NCI-H345 treated with DMSO at 0.1 percent for 48 hours (cell line): ENCODE results near the gene JAKMIP1.

ENCODE experiments used
- DNase-seq: peaks from one replicate; lab custom pipeline; 2025; ENCODE audit not compliant: unreplicated experiment; lab: John Stamatoyannopoulos, UW

JAKMIP1 gene

DNA sequence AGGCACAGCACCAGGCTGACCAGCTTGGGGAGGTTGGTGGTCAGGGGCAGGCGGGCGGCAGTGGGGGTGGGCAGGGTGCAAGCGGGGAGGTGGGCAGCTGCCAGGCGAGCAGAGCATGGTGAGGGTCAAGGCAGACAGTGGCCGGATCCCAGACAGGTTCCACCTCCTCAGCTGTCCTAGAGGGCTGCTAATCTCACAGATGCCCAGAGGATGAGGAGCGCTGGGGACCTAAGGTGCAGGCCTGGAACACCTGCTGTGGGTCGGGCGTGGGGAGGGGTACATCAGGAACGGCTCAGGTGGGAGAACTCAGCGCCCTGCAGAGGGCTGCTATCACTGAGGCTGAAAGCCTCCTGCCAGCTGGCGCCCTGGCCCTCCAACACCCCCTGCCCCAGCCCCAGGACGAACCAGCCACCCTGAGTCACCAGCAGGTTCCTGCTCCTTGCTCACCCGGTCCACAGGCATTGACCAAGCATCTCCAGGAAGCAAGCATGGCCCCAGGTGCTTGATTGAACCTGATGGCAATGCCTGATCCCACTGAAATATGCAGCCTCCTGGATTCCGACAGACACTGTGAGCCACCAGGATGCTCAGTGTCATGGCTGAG is 153.7 kb downstream of the JAKMIP1 start:
- DNase-seq, result no peak

DNA sequence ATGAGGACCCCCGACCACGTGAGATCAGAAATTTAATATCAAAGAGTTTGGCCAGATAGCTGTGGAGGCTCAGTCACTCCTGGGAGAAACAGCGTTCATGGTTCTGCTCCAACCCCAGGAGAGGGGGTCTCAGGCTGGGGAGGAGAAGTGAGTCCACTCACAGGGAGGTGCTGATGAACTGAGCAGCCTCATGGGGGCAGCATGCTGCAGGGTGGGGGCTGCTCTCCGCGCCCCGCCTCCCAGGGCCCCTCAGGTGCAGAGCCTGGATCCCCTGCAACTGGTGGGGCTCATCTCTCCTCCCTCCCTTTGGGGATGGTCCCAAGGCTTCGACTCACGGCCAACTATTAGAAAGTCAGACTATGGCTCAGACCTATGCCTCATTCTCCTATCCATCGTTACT is 155.5 kb downstream of the JAKMIP1 start:
- no peak for DNase-seq

DNA sequence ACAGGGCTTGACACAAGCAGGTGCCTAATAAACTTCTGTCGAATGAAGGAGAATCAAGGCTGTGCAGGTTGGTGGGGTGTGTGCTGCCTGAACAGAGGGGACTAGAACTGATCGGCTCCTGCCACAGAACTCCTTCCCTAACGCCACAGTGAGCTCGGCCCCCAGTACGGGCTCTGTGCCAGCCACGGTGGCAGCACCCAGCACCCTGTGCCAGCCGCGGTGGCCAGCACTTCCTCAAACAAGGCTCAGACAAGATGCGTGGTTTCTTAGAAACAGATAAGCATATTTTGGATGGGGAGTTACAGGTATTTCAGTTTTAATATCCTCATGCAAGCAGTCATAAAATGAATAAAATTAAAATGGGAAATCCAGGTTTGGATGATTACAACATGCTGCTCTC is 156.1 kb downstream of the JAKMIP1 start:
- DNase-seq, result no peak

DNA sequence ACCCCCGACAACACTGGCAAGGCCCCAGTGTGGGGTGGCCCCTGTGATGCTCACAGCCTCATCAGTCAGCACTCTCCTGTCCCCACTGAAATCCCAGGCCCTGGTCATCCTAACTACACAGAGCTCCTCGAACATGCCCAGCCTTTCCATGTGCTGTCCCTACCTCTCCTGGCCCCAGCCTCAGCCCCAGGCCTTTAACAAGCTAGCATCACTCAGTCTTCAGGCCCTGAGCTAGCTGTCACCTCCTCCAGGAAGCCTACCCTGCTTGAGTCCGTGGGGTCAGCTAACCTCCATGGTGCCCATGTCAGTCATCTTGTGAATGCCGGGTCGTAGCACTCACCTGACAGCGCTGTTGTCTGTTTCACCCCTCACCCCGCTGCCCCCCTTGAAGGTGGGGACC is 156.5 kb downstream of the JAKMIP1 start:
- no peak for DNase-seq

DNA sequence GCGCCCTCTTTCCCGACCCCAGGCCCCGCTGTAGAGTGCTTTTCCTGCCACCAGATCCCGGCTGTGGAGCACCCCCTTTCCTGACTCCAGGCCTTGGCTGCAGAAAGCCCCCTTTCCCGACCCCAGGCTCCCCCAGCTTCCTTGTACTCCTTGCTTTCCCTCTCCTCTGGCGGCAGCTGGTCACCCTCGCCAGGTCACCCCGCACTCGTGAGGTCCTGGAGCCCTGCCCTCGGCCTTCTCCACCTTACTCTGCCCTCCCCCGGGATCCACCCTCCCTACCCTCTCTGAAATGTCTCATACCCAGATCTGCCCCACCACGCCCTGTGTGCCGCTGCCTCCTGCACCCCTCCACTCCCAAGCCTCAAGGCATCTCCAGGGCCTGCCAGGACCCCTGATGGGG is 157.2 kb downstream of the JAKMIP1 start:
- DNase-seq, result no peak

DNA sequence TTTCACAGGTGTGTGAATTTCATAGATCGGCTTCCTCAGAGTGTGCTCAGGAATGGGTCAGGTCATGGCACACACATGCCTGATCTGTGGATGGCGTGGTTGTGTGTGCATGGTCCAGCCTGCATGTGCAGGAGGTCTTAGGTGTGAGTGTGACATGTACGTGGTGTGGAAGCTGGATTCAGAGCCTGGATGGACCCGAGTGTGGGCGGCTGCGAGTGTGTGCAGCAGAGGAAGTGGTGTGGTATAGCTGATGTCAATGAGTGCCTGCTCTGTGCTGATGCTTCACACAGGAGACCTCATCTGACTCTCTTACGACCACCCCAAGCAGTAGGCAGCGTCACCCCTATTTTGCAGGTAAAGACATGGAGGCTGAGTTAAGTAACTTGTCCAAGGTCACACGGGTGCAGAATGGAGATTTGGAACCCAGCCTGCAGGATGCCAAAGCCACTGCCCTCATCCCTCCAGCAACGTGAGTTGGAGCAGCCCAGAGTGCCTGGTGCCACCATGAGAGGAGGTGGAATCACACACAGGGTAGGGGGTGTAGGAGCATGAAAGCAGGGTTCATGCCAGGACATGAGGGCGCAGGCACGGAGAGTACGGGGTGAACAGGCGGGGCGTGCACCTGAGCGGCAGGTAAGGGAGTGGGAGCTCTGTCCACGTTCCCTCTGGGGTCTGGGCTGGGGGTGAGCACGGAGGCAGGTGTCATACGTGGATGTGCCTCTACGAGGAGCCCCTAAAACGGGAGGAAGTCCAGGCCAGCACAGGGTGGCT is 157.9 kb downstream of the JAKMIP1 start:
- no peak for DNase-seq

DNA sequence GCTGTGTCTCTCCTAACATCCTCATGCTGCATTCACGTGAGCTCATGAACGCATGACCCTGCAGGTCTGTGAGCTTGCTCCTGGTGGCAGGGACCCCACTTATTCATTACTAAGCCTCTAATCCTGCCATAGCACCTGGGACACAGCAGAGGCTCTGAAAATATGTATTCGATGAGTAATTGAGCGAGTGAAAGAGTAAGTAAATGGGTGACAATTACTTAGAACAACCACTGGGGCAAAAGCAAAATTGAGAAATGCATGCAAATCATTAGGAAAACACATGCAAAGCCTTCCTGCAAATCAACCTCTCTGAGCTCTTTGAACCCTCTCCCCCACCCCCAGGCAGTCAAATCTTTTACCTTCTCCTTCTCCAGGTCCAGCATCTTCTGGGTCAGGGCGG is 158.5 kb downstream of the JAKMIP1 start:
- no peak for DNase-seq

DNA sequence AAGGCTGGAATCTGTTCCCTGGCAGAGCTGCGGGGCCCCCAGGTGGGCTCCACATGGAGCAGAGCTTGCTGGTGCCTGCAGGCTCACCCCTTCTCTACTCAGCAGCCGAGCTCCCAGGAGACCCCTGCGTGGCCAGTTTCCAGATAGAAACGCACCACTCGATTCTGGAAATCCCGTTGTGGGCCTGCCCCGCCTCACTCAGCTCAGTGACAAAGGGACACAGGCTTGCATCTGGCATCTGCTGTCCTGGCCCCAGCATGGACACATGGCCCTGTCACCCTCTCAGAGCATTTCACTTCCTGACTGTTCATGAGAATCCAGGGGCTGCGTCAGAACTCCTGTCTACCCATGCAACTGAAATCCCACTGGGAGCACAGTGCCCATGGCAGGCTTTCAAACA is 161.6 kb downstream of the JAKMIP1 start:
- no peak for DNase-seq

DNA sequence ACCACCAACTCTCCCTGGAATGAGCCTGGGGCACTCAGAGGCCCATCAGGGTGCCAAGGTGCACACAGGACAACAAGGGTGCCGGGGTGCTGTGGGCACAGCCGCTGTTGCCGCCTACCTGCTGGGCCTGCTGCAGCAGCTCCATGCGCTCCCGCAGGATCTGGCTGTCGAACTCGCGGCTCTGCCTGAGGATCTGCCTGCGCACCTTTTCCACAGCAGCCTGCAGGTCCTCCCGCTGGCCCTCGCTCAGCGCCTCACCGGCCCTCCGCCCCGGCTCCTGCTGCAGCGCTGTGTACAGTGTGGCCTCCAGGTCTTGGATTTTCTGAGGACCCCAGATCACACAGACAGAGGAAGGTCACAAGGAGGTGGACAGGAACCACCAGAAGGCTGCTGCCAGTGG is 164.6 kb downstream of the JAKMIP1 start:
- no peak for DNase-seq

DNA sequence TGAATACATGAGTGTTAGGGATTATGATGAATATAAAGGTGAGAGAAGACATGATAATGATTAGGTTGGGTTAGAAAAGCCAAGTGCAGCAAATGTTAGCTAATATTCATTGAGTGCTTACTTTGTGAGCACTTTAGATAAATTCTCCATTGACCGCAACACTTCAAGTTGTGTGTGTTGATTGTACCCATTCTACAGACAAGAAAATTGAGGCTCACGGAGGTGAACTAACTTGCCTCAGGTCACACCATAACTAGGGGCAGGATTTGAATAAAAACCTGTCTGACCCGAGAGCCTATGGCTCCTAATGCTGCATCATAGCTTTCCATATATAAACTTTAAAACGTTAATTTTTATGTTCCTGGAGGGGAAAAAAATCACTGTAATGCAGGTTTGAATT is 167.0 kb downstream of the JAKMIP1 start:
- DNase-seq, result no peak

DNA sequence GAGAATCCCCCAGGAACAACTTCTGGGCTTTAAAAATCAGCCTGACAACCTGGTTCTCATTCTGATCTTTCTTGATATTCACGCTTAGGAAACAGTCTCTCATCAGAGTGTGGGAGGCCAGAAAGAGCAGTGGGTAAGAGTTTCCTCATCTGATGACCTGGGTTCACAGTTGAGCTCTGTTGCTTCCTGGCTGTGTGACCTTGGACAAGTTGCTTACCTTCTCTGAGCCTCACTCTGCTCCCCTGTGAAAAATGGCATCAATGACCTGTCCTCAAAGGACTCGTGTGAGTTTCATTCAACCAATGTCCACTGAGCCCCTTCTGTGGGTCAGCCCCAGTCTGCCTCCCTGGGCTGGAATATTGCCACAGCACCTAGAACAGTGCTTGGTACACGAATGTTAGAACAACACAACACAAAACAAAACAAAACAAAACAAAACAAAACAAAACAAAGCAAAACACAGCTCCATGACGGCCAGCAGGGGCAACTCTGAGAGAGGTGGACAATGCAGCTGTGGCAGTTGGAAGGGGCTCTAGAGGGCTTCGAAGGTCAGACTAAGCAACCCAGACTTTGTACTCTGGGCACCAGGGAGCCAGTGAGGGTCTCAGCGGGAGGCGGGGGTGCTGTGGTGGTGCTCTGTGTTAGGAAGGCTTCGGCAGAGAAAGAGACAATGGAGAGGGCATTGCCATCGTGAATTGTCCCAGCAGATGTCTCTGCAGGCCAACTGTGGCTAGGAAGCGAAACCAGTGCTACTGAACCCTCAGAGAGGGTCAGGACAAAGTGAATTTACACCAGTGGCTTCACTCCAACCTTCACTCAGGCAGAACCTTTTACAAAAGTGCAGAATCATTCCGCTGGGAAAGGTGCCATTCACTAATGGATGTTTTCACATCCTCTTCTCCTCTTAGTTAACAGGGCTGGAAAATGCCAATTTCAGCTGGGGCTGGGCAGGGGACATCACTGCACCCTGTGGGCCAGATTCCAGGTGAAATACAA is 167.8 kb downstream of the JAKMIP1 start:
- peak; percentile 58 for DNase-seq

DNA sequence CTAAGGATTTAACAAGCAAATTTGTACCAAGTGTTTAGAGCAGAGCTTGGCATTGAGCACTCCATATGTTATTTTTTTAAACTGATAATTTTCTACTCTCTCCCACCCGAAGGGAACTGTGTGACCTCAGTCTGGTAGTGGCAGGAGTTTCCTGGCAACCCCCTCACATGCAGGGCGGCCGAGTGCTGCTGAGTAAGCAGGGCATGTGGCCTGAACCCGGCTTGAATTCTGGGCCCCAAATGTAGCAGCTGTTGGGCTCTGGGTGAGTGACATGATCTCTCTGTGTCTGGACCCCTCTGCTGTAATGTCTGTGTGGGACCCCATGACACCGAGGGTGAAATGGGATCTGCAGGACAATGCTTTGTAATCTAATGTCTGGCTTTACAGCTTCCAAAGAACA is 168.5 kb downstream of the JAKMIP1 start:
- DNase-seq, result no peak

DNA sequence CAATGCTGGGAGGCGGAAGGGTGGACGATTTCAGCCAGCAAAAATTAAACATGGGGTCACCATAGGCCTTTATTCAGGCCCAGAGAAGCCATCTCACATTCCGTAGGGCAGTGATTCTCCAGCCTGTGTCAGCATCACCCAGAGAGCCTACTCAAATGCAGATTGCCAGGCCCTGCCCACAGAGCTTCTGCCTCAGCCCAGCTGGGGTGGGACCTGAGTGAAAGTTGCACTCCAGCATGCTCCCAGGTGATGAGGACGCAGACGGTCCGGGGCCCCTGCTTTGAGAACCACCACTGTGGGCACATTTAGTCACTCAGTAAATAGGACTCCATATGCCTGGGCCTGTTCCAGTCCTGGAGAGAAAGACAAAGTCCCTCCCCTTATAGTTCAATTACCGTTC is 169.7 kb downstream of the JAKMIP1 start:
- DNase-seq, result no peak

DNA sequence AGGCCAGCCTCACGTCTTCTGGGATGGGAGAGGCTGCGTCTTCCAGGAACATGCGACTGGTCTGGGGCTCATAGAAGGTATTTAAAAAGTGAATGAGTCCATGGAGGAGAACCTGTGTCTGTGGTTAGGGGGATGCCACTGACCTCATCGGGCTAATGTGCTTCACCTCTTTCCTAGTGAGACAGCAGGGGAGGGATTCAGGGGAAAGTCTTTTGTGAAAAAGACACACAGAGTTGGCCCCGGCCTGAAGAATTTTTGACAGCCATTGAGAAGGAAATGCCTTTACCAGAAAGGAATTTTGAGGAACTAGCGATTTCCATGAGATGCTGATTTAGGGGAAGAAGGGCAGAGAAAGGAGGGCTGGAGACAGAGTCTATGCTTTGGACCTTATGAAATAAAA is 171.1 kb downstream of the JAKMIP1 start:
- DNase-seq, result no peak

DNA sequence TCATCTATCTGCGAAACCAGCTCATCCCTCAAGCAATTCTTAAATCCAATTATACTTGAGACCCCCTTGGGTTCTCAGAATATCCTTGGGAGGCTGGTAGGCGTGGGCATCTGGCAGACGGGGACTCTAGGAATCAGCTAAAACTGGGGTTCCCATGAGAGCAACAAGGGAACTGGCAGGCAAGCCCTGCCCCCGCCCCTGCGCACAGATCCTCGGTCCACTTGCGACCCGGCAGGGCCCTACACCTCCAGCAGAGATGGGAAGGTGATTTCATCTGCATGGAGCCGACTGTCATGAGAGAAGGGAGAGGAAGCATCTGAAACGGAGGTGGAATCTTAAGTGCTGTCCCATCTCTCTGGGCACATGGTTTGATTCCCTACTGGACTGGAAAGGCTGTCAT is 172.2 kb downstream of the JAKMIP1 start:
- no peak for DNase-seq

DNA sequence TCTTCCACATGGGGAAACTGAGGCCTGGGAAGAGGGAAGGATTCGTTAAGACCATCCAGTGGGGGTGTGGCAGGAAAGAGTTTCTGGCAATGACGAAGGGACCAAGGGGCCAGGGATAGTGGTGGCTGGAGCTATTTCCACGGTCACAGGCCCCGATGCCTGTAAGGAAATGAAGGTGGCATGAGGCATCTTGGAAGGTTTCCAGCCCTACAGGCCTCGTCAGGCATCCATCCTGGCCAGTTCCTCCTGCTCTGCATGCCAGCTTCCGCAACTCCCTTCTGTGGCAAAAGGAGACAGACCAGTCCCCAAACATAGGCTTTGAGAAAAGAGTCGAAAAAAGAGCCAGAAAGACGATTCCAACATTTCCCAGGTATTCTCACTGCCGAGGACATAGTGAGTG is 173.0 kb downstream of the JAKMIP1 start:
- DNase-seq, result no peak

DNA sequence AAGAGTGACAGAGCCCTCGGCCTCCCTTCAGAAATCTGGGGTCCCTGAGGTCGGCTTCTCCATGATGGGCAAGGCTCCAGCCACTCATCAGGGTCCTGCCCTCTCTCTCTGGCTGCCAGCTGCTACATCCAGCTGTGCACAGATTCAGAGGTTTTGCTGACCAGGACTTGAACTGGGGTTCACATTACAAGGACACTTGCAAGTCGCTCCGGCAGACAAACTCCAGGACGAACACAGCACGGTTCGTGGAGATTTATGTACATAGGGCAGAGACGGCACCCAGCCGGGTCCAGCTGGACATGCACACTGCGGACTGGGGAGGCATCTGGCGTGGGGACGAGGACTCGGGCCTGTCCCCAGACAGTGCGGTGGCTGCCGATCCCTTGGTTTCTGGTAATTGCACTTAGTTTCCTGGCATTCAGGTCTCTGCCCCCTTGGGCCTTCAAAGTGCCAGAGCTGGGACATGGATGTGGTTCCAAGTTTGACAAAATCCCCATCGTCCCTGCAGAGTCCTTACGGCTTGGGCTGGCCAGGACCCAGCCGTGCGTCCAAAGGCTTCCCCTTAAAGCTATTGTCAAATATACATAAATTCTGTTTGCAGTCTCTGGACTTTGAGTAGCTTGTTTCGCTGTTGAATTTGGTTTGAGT is 175.9 kb downstream of the JAKMIP1 start:
- DNase-seq, result no peak

DNA sequence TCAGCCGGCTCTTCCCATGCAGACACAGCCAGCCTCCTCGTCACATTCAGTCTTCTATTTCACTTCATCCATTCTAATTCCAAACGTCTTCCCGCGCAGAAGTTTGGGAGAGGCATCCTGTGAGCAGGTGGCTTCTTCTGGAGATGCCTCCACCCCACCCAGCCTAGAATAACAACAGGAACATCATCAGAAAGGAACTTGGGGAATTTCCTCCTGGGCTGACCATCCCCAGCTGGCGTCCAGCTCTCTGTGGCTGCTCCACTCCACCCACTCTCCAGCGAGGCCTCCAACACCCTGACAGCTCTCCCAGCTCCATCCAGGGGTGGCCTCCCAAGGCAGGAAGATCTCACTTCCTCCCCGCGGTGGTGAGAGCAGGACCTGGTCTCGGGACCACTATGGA is 176.6 kb downstream of the JAKMIP1 start:
- DNase-seq, result no peak

DNA sequence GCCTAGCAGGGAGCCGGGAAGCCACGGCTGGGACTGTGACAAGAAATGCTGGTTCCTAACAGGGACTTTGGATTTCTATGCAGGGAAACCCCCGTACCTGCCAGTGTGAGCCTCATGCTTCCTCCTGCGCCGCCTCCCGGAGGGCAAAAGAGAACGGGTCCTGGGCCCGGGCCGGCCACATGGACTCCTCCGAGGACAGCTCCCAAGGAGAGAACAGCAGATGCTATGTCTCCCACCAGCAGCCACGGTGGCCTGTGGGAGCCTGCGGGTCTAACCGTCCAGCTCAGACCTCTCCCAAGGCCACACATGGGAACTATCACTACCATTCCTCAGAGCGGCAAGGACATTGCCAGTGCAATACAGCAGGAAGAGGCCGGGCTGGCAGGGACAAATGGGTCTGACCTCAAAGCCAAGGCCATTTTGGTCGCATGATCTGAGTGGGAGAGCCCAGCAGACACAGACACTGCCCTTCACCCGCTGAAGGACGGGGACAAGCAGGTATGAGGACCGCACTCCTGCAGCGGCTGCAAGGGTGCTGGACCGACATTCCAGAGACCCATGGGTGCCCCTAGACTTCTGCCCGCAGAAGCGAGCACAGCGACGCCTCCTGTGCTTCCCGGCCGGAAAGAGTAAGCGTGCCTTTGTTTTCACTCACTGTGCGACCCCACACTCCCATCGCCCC is 177.6 kb downstream of the JAKMIP1 start:
- no peak for DNase-seq

DNA sequence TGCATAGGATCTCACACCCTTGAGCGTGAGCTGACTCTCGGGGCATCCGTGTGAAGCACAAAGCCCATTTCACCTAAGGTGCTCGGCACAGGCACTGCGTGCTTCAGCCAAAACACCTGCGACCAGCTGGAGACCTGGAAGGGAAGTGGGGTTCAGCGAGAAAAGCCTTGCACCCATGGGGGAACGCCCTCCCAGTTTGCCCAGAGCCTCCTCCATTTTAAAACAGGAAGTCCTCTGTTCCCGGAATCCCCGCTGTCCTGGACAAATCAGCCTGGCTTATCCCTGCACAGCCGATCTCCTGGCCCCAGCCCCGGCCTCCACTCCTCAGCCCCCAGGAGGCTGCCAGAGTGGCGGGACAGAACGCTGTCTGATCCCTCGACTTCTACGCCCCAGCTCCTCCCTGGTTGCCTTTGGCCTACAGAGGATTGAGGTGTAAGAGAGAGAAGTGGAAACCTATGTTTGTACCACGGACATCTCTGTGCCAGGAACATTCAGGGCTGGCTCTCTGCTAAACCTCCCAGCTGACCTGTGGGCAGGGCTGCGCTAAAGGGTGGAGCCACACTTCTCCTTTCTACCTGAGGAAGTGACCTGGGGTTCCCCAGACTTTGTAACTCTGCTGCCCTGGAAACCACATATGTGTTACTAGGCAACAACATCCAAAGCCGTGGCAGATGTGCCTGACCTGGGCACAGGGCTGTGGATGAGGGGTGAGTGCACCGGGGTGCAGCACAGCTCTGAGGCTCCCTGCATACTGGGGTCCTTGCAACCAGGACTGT is 178.3 kb downstream of the JAKMIP1 start:
- no peak for DNase-seq
